Heart left ventricle (tissue), 16 donors: ENCODE data around the gene TBL1X. TPM values are rescaled to one million over a fixed set of nuclear protein-coding genes. Genes with fewer than 3 reads are reported as not detected.
A peak's percentile ranks its signal among the peaks of the same experiment; 100 is the strongest.

Source experiments
- ATAC-seq, 4 donors: fragments of 200-7000 bp; cut with Tn5 transposase; one replicate each; pipeline ENCODE4 v1.9.1; 2020 to 2022; ENCODE audit warnings: moderate library complexity in 4 of 4, mild to moderate bottlenecking in 3 of 4, moderate number of reproducible peaks in 1 of 4
- DNase-seq, 5 donors: peaks; one replicate each; pipeline ENCODE4 v3.0.0-alpha.2; 2020
- H3K27ac ChIP-seq, 12 donors: fragments of 200-600 bp; sonication (generic) in 4 of 12; one replicate each; pipeline versions ENCODE4 v1.5.0 to v1.8.0; 2016 to 2022; ENCODE audit warnings: mild to moderate bottlenecking in 2 of 12
- H3K27me3 ChIP-seq, 9 donors: fragments of 200-600 bp; sonication (generic) in 2 of 9; one replicate each; pipeline versions ENCODE4 v1.5.1 to v1.8.0; 2016 to 2022; ENCODE audit warnings: mild to moderate bottlenecking in 3 of 9
- H3K36me3 ChIP-seq, 9 donors: fragments of 200-600 bp; sonication (generic) in 2 of 9; one replicate each; pipeline versions ENCODE4 v1.5.0 to v1.8.0; 2018 to 2022; ENCODE audit warnings: mild to moderate bottlenecking in 2 of 9
- H3K4me1 ChIP-seq, 12 donors: fragments of 200-600 bp; sonication (generic) in 4 of 12; one replicate each; pipeline versions ENCODE4 v1.5.0 to v1.8.0; 2016 to 2022; ENCODE audit warnings: mild to moderate bottlenecking in 3 of 12
- H3K4me3 ChIP-seq, 12 donors: fragments of 200-600 bp; sonication (generic) in 4 of 12; one replicate each; pipeline versions ENCODE4 v1.5.0 to v1.8.0; 2017 to 2022; ENCODE audit warnings: mild to moderate bottlenecking in 9 of 12, moderate library complexity in 4 of 12
- H3K9me3 ChIP-seq, 12 donors: fragments of 200-600 bp; sonication (generic) in 4 of 12; one replicate each; pipeline versions ENCODE4 v1.5.0 to v1.8.0; 2016 to 2022; ENCODE audit warnings: mild to moderate bottlenecking in 1 of 12
- POLR2A ChIP-seq, 2 donors: fragments of 450-650 bp; IDR thresholded peaks; one replicate each; pipeline ENCODE4 v1.6.1; 2017; ENCODE audit warnings: antibody characterized with exemption in 2 of 2, mild to moderate bottlenecking in 2 of 2, moderate library complexity in 2 of 2
- WGBS, 4 donors: extraction: QIAGEN DNeasy Blood & Tissue Kit in 2 of 4; methylation state at CpG; one replicate each; pipeline versions ENCODE4 v1.1.5 to v1.1.7; 2013 to 2018; 5-methylcytosine and 5-hydroxymethylcytosine counted together
- intact Hi-C, 10 donors: fragments of 100-400 bp; cut with DNase I; formaldehyde crosslinking; loops; one replicate each; pipeline versions ENCODE4 v1.11.1 to v1.14.2; 2022
- polyA plus RNA-seq, 2 donors: library from polyadenylated mRNA; stranded (reverse); fragments of 200-250 nt; gene quantifications; one replicate each; pipeline ENCODE4 v1.2.3, GENCODE V29; 2013
- total RNA-seq, 9 donors: library from RNA; depleted of rRNA in 2 of 9; stranded (reverse); fragments of >200 nt in 2 of 9; fragmentation: NEBNext Ultra II Directional in 3 of 9; extraction: Animal tissue kit (Norgen Biotek cat#: 25700) in 3 of 9; gene quantifications; one replicate each; pipeline versions ENCODE4 v1.1.0 to v1.2.4, GENCODE V29; 2016 to 2023
- TF ChIP-seq, protein P1 (sequence below), 12 donors: fragments of 200-600 bp; sonication (generic) in 4 of 12; IDR thresholded peaks; one replicate each; pipeline versions ENCODE4 v1.5.0 to v1.8.0; 2018 to 2022; ENCODE audit warnings: antibody characterized with exemption in 12 of 12, mild to moderate bottlenecking in 5 of 12
- donor health status: ischemic (EF 13 %, LVEDD 7.1; RV severe dilation, severe dysfunction).
- donor health status: healthy with polysubstance abuse.
- donor health status: DM: no; HTN: yes; CAD: no.
- donor health status: DM: no; HTN: no; CAD: no.
- donor health status: ischemic (EF 25% LVEDD 6.9; RV normal size, moderate dysfunction).
- donor health status: ischemic (EF 25% LVEDD 5.7; RV mildly dilated, moderate dysfunction).
- donor health status: healthy.
- donor health status: DM: yes; HTN: yes; CAD: no.
- donor health status: ischemic (EF 35%, LVEDD 5.7; RV mildly dilated, moderate dysfunction).
- donor health status: nonischemic (EF 11% LVEDD 7.7; RV severe dilation, severe dysfunction).
- donor health status: DM: yes; HTN: yes; CAD: no.
- donor health status: PGD.
- donor health status: ischemic (EF 29% LVEDD 5.4; RV normal size, mild dysfunction).
- donor health status: nonischemic (EF 23%, LVEDD 6.1; RV moderate dilation, normal function).

TBL1X gene
- total and polyA plus RNA-seq, 11 donors = 2.4 to 30.7 (median 9.7) TPM

DNA sequence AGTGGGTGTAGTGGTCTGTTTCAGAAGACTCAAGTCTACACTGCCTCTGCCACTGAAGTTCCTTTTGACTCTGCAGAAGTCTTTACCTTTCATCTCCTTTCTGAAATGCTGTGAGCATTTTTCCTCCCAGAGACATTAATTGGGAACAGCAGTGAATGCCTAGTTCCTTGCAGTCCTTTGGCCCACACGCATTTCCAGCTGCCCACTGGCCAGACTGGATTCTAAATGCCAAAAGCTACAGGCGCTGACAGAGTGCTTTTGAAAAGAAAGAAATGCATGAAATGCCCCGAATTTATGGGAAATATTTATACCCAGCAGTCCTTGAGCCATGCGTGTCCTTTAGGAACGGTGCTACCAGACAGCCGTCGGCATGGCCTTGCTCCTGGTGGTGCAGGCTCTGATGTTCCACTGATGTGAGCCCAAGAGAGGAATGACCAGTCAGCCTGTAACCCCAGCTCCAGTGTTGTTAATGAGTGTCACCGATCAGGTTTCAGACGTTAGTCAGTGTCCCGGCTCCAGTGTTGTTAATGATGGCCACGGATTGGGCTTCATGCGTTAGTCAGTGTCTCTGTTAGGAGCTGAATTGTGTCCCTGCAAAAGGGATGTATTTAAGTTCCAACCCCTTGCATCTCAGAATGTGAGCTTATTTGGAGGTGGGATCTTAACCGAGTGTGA, 132.6 kb downstream of the TBL1X start:
- intact Hi-C loops = no loop called here
- Histone ChIP-seq H3K4me1 (peaks cover 0 to 8% (median 0%) of the 10 kb centered on the region in 12 donors), H3K9me3 (no peaks in the 10 kb centered on the region), H3K27ac (no peak overlapping the region), H3K27me3 (no peaks in the 10 kb centered on the region), H3K36me3 (no peaks in the 10 kb centered on the region), H3K4me3 (no peak overlapping the region)
- no peak for ATAC-seq
- WGBS, 4 donors = 84 to 96% (median 90%) methylated on average over 13 of the region's 13 CpGs
- no peak for TF ChIP-seq POLR2A (IDR thresholded peaks at IDR 0.05)
- TF ChIP-seq, protein P1, sequence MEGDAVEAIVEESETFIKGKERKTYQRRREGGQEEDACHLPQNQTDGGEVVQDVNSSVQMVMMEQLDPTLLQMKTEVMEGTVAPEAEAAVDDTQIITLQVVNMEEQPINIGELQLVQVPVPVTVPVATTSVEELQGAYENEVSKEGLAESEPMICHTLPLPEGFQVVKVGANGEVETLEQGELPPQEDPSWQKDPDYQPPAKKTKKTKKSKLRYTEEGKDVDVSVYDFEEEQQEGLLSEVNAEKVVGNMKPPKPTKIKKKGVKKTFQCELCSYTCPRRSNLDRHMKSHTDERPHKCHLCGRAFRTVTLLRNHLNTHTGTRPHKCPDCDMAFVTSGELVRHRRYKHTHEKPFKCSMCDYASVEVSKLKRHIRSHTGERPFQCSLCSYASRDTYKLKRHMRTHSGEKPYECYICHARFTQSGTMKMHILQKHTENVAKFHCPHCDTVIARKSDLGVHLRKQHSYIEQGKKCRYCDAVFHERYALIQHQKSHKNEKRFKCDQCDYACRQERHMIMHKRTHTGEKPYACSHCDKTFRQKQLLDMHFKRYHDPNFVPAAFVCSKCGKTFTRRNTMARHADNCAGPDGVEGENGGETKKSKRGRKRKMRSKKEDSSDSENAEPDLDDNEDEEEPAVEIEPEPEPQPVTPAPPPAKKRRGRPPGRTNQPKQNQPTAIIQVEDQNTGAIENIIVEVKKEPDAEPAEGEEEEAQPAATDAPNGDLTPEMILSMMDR (IDR thresholded peaks at IDR 0.05) = no peak
- no peak for DNase-seq

DNA sequence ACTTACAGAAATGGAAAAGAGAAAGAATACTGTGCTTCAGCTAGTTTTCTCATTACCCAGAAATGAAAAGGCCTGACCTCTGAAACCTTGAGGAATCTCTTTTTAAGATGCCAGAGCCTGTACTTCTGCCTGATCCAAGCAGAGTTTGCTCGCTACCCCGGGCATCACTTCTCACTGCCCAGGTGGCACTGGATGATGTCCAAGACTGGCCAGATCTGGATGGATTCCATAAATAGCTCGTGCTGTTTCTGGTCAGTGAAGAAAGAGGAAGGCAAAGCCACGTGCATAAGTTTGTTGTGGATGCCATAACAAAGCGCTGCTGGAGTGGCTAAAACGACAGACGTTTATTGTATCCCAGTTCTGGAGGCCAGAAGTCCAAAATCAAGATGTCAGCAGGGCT, 133.5 kb downstream of the TBL1X start:
- no peak for TF ChIP-seq POLR2A (IDR thresholded peaks at IDR 0.05)
- TF ChIP-seq, protein P1 (IDR thresholded peaks at IDR 0.05) = no peak
- Histone ChIP-seq H3K36me3 (no peaks in the 10 kb centered on the region), H3K27ac (no peak overlapping the region), H3K4me1 (peaks cover 0 to 8% (median 0%) of the 10 kb centered on the region in 12 donors), H3K9me3 (no peaks in the 10 kb centered on the region), H3K4me3 (no peak overlapping the region), H3K27me3 (peaks cover 0 to under 1% (median 0%) of the 10 kb centered on the region in 9 donors)
- intact Hi-C loops = no loop called here
- DNase-seq (no peak), ATAC-seq (no peak)
- 43 to 68% (median 56%) methylated on average over 6 to 7 of the region's 7 CpGs for WGBS, 4 donors

DNA sequence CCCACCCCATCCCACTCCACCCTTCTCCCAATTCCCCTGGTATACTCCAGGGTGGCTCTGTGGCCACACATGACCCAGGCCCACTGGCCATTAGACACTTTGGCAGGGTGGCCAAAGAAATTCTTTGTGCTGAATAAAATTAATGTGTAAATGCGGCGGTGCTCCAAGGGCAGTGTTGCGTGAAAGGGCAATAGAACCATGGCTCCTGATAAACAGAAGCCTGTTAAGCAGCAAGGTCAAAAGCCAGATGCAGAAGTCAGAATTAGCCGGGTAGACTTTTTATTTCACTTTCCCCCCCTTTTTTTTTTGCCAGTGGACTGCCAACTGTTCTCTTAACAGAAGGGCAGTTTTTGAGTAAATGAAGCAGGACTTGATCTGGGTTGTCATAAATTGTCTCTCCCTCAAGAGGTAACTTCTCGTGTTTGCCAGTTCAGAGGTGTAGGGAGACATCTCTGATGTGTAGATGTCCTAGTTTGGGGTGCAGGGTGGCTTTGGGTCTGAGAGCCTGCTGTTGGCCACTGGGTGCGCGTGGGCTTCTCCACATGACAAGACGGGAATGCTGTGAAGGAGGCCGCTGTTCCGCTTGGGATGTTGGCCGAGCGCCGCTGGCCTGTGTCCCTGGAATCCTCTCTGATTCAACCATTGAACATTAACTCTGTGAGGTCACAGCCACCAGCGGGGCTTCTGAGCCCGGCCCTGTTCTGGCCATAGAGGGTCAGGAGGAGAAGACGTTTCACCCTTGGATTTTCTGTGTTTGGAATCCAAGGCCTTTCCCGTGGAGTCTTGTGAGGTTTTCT, 139.5 kb downstream of the TBL1X start:
- peak; percentile 32 to 92 (median 88) for ATAC-seq
- Histone ChIP-seq H3K36me3 (no peaks in the 10 kb centered on the region), H3K9me3 (no peaks in the 10 kb centered on the region), H3K4me3 (peak overlapping the region in 1 of 12 donors; percentile 16), H3K27me3 (peaks cover 0 to 5% (median 0%) of the 10 kb centered on the region in 9 donors), H3K4me1 (peaks cover 0 to 12% (median 0%) of the 10 kb centered on the region in 12 donors), H3K27ac (peak overlapping the region in 6 of 12 donors; percentile 9 to 67 (median 26))
- no peak for TF ChIP-seq POLR2A (IDR thresholded peaks at IDR 0.05)
- TF ChIP-seq, protein P1 (IDR thresholded peaks at IDR 0.05) = no peak
- WGBS, 4 donors = 64 to 83% (median 73%) methylated on average over 17 of the region's 17 CpGs
- peak; percentile 44 to 72 (median 66) for DNase-seq
- intact Hi-C loops = no loop called here

DNA sequence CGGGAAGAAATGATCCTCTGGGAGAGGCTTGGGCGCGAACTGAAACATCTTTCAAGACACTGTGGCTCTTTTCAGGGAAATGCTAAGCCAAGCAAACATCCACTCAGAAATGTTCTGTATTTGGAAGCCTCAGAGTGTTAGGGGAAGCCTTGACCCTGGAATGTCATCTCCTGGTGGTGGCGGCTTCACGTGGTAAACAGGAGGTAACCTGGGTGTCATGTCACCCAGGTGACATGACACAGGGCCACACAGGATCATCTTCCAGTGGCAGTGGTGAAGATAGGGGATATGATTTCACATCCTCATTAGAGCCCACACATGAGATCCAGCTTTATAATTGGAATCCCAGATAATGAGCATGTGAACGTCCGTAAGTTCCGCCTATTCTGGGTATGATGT, 140.0 kb downstream of the TBL1X start:
- no peaks in the 10 kb centered on the region for H3K9me3 ChIP-seq
- ATAC-seq = peak in 1 of 4 donors; percentile 16
- H3K4me3 ChIP-seq = peak overlapping the region in 1 of 12 donors; percentile 16
- H3K27ac ChIP-seq = peak overlapping the region in 6 of 12 donors; percentile 9 to 67 (median 26)
- H3K27me3 ChIP-seq = peaks cover 0 to 5% (median 0%) of the 10 kb centered on the region in 9 donors
- intact Hi-C loops = no loop called here
- no peaks in the 10 kb centered on the region for H3K36me3 ChIP-seq
- peaks cover 0 to 12% (median 0%) of the 10 kb centered on the region in 12 donors for H3K4me1 ChIP-seq
- TF ChIP-seq, protein P1 (IDR thresholded peaks at IDR 0.05) = no peak
- TF ChIP-seq POLR2A (IDR thresholded peaks at IDR 0.05) = no peak
- WGBS, 4 donors = 56 to 84% (median 61%) methylated on average over 8 of the region's 8 CpGs
- no peak for DNase-seq
